Astrocyte (in vitro differentiated cells and primary cell): ENCODE measurements around the gene CDKN1C. TPM values are rescaled to one million over a fixed set of nuclear protein-coding genes. Genes with fewer than 3 reads are reported as not detected.

ENCODE experiments used
- DNase-seq: peaks from one replicate; pipeline ENCODE4 v3.0.0-alpha.2; 2010; ENCODE audit warnings: low read depth
- FAIRE-seq: peaks from 2 replicates; lab custom pipeline; 2011; peaks lifted over from hg19 to GRCh38; lab: Jason Lieb, UNC
- H2AFZ ChIP-seq: 2 replicates; pipeline ENCODE4 v1.6.0; 2012; ENCODE audit warnings: low read depth, low read length, inconsistent platforms
- H3K27ac ChIP-seq: 2 replicates; pipeline ENCODE4 v1.5.1; 2011; ENCODE audit warnings: low read depth, low read length, inconsistent platforms
- H3K27me3 ChIP-seq: 2 replicates; pipeline ENCODE4 v1.6.0; 2011; ENCODE audit warnings: low read length, inconsistent platforms; ENCODE audit not compliant: insufficient read depth
- H3K36me3 ChIP-seq: 2 replicates; pipeline ENCODE4 v1.5.1; 2011; ENCODE audit warnings: low read length, inconsistent platforms; ENCODE audit not compliant: insufficient read depth
- H3K4me1 ChIP-seq: 2 replicates; pipeline ENCODE4 v1.5.1; 2011; ENCODE audit warnings: low read length, inconsistent platforms; ENCODE audit not compliant: insufficient read depth
- H3K4me2 ChIP-seq: 2 replicates; pipeline ENCODE4 v1.6.0; 2012; ENCODE audit warnings: low read length, inconsistent platforms
- H3K4me3 ChIP-seq: 2 replicates; pipeline ENCODE4 v1.5.1; 2011; ENCODE audit warnings: low read depth, mild to moderate bottlenecking, low read length, inconsistent platforms; ENCODE audit not compliant: insufficient read depth
- H3K79me2 ChIP-seq: 2 replicates; pipeline ENCODE4 v1.6.0; 2012; ENCODE audit warnings: mild to moderate bottlenecking, low read length, inconsistent platforms; ENCODE audit not compliant: insufficient read depth
- H3K9ac ChIP-seq: 2 replicates; pipeline ENCODE4 v1.6.0; 2012; ENCODE audit warnings: mild to moderate bottlenecking, low read length, inconsistent platforms
- H3K9me3 ChIP-seq: 2 replicates; pipeline ENCODE4 v1.5.1; 2012; ENCODE audit warnings: low read depth, mild to moderate bottlenecking, low read length, inconsistent platforms; ENCODE audit not compliant: insufficient read depth
- H4K20me1 ChIP-seq: 2 replicates; pipeline ENCODE4 v1.6.0; 2012; ENCODE audit warnings: low read length, inconsistent platforms; ENCODE audit not compliant: insufficient read depth
- H3K27ac Mint-ChIP-seq: one replicate; pipeline ENCODE4 v1.8.0; 2021; ENCODE audit warnings: mild to moderate bottlenecking, mixed read lengths; ENCODE audit not compliant: unreplicated experiment
- H3K27me3 Mint-ChIP-seq: one replicate; pipeline ENCODE4 v1.8.0; 2021; ENCODE audit warnings: low read depth, mixed read lengths; ENCODE audit not compliant: unreplicated experiment
- H3K36me3 Mint-ChIP-seq: one replicate; pipeline ENCODE4 v1.8.0; 2021; ENCODE audit warnings: low read depth, mixed read lengths; ENCODE audit not compliant: unreplicated experiment
- H3K4me1 Mint-ChIP-seq: one replicate; pipeline ENCODE4 v1.8.0; 2021; ENCODE audit warnings: low read depth, mixed read lengths; ENCODE audit not compliant: unreplicated experiment
- H3K4me3 Mint-ChIP-seq: one replicate; pipeline ENCODE4 v1.8.0; 2021; ENCODE audit warnings: mild to moderate bottlenecking, moderate library complexity, mixed read lengths; ENCODE audit not compliant: unreplicated experiment
- H3K9me3 Mint-ChIP-seq: one replicate; pipeline ENCODE4 v1.8.0; 2021; ENCODE audit warnings: mild to moderate bottlenecking, mixed read lengths; ENCODE audit not compliant: unreplicated experiment
- EZH2 ChIP-seq: IDR thresholded peaks from 2 replicates; pipeline ENCODE4 v1.6.1; 2012; ENCODE audit warnings: mild to moderate bottlenecking, low read length, inconsistent platforms; ENCODE audit not compliant: insufficient read depth
- total RNA-seq: library from RNA; stranded (reverse); gene quantifications from 2 replicates; pipeline ENCODE4 v1.2.1, GENCODE V29; 2021
- TF ChIP-seq, protein P1 (sequence below): IDR thresholded peaks from 2 replicates; pipeline ENCODE4 v1.5.1; 2011; ENCODE audit warnings: low read depth, mild to moderate bottlenecking, inconsistent platforms, low read length, moderate library complexity; ENCODE audit not compliant: insufficient read depth

The CDKN1C gene
- total RNA-seq, 1 donor from 2014 or later, result 7.5 TPM

- Histone ChIP-seq H4K20me1 (no peaks in the 10 kb centered on the region), H3K9me3 (no peaks in the 10 kb centered on the region), H3K4me2 (no peak overlapping the region), H3K4me3 (no peak overlapping the region), H2AFZ (no peak overlapping the region), H3K27me3 (no peaks in the 10 kb centered on the region), H3K36me3 (no peaks in the 10 kb centered on the region), H3K9ac (no peak overlapping the region), H3K4me1 (no peaks in the 10 kb centered on the region), H3K27ac (no peak overlapping the region), H3K79me2 (no peaks in the 10 kb centered on the region)
- peaks cover 39% of the 10 kb centered on the region for H3K27me3 Mint-ChIP-seq
- H3K4me3 Mint-ChIP-seq, result no peak overlapping the region
- no peaks in the 10 kb centered on the region for H3K36me3 Mint-ChIP-seq
- TF ChIP-seq EZH2, result no peak
- H3K9me3 Mint-ChIP-seq, result peaks cover 1% of the 10 kb centered on the region
- DNase-seq (no peak), FAIRE-seq (no peak)
- H3K4me1 Mint-ChIP-seq, result peaks cover 31% of the 10 kb centered on the region
- no peak overlapping the region for H3K27ac Mint-ChIP-seq
These were observed 48.4 kb downstream of the CDKN1C start for GRCh38 chr11:2837096-2837601.

GRCh38 chr11:2836315-2837095 is 49.1 kb downstream of the CDKN1C start:
- Histone ChIP-seq H3K27me3 (no peaks in the 10 kb centered on the region), H3K9ac (no peak overlapping the region), H3K4me2 (no peak overlapping the region), H3K79me2 (no peaks in the 10 kb centered on the region), H3K4me3 (no peak overlapping the region), H3K36me3 (no peaks in the 10 kb centered on the region), H3K4me1 (no peaks in the 10 kb centered on the region), H3K27ac (no peak overlapping the region), H2AFZ (no peak overlapping the region), H4K20me1 (no peaks in the 10 kb centered on the region), H3K9me3 (no peaks in the 10 kb centered on the region)
- Mint-ChIP-seq H3K27me3 (peaks cover 37% of the 10 kb centered on the region), H3K9me3 (peaks cover 1% of the 10 kb centered on the region), H3K27ac (no peak overlapping the region), H3K4me1 (peaks cover 31% of the 10 kb centered on the region), H3K36me3 (no peaks in the 10 kb centered on the region), H3K4me3 (no peak overlapping the region)
- no peak for TF ChIP-seq EZH2
- TF ChIP-seq, protein P1, sequence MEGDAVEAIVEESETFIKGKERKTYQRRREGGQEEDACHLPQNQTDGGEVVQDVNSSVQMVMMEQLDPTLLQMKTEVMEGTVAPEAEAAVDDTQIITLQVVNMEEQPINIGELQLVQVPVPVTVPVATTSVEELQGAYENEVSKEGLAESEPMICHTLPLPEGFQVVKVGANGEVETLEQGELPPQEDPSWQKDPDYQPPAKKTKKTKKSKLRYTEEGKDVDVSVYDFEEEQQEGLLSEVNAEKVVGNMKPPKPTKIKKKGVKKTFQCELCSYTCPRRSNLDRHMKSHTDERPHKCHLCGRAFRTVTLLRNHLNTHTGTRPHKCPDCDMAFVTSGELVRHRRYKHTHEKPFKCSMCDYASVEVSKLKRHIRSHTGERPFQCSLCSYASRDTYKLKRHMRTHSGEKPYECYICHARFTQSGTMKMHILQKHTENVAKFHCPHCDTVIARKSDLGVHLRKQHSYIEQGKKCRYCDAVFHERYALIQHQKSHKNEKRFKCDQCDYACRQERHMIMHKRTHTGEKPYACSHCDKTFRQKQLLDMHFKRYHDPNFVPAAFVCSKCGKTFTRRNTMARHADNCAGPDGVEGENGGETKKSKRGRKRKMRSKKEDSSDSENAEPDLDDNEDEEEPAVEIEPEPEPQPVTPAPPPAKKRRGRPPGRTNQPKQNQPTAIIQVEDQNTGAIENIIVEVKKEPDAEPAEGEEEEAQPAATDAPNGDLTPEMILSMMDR, result no peak
- DNase-seq (no peak), FAIRE-seq (no peak)

DNA sequence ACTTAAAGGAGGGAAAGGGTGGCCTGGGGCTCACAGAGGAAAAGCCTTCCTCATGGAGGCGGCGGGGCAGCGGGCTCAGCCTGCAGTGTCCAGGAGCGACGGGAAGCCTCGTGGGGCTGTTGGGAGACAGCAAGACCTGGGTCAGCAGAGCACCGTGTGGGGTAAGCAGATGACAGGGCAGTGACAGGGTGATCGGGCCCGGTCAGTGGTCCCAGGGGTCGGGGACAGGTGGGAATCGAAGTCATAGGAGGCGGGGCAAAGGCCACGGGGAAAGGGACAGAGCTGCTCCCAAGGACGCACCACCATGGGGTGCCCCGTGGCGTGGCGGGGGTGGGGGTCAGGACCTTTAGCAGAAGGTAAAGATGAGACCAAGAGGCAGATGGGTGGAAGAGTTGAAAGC is 49.8 kb downstream of the CDKN1C start:
- peaks cover 29% of the 10 kb centered on the region for H3K27me3 Mint-ChIP-seq
- Histone ChIP-seq H4K20me1 (no peaks in the 10 kb centered on the region), H3K9ac (no peak overlapping the region), H2AFZ (no peak overlapping the region), H3K4me3 (no peak overlapping the region), H3K79me2 (no peaks in the 10 kb centered on the region), H3K27ac (no peak overlapping the region), H3K36me3 (no peaks in the 10 kb centered on the region), H3K4me2 (no peak overlapping the region), H3K9me3 (no peaks in the 10 kb centered on the region), H3K27me3 (no peaks in the 10 kb centered on the region), H3K4me1 (no peaks in the 10 kb centered on the region)
- H3K4me1 Mint-ChIP-seq, result peaks cover 31% of the 10 kb centered on the region
- peaks cover 1% of the 10 kb centered on the region for H3K9me3 Mint-ChIP-seq
- DNase-seq (no peak), FAIRE-seq (no peak)
- no peak overlapping the region for H3K4me3 Mint-ChIP-seq
- H3K36me3 Mint-ChIP-seq, result no peaks in the 10 kb centered on the region
- TF ChIP-seq, protein P1, result no peak
- no peak for TF ChIP-seq EZH2
- H3K27ac Mint-ChIP-seq, result no peak overlapping the region
